GM21447 (cell line): ENCODE results near the gene NT5DC2.
A peak's percentile ranks its signal among the peaks of the same experiment; 100 is the strongest.
"Not testable (repeated sequence)": the region's sequence is repeated elsewhere in the genome, so short reads cannot be mapped to it uniquely, and the experiment has no call there.

Experiments
- ATAC-seq: cut with Tn5 transposase; IDR thresholded peaks from one replicate; pipeline ENCODE4 v1.9.1; 2021; ENCODE audit not compliant: unreplicated experiment

The NT5DC2 gene

GRCh38 chr3:52537726-52538421, 4.2 kb upstream of the NT5DC2 start:
- no peak for ATAC-seq

- no peak for ATAC-seq
Measured at GRCh38 chr3:52537165-52537620, 3.5 kb upstream of the NT5DC2 start.

GRCh38 chr3:52536369-52537164, 2.9 kb upstream of the NT5DC2 start, which contains the start of gene UQCC5:
Gene UQCC5 (plus strand): TSS chr3:52536605. CDS start chr3:52536756, 151 bp downstream.
- peak; percentile 81 for ATAC-seq

GRCh38 chr3:52536112-52536368, 2.4 kb upstream of the NT5DC2 start:
- no peak for ATAC-seq

- no peak for ATAC-seq
Measured at GRCh38 chr3:52535411-52536111, 1.9 kb upstream of the NT5DC2 start.

GRCh38 chr3:52534281-52535183, 875 bp upstream of the NT5DC2 start:
- no peak for ATAC-seq

- no peak for ATAC-seq
Measured at GRCh38 chr3:52532838-52533622, 627 bp downstream of the NT5DC2 start.

GRCh38 chr3:52532517-52532837, 1.2 kb downstream of the NT5DC2 start:
- ATAC-seq, result no peak

GRCh38 chr3:52531860-52532516, 1.7 kb downstream of the NT5DC2 start:
- ATAC-seq, result no peak

GRCh38 chr3:52530918-52531826, 2.5 kb downstream of the NT5DC2 start:
- no peak for ATAC-seq

GRCh38 chr3:52529376-52530333, 4.0 kb downstream of the NT5DC2 start:
- no peak for ATAC-seq

- no peak for ATAC-seq
Measured at GRCh38 chr3:52528586-52529375, 4.9 kb downstream of the NT5DC2 start.

GRCh38 chr3:52527732-52528585, 5.7 kb downstream of the NT5DC2 start:
- no peak for ATAC-seq

GRCh38 chr3:52527039-52527731, 6.5 kb downstream of the NT5DC2 start:
- no peak for ATAC-seq

GRCh38 chr3:52526671-52527038, 7.0 kb downstream of the NT5DC2 start:
- ATAC-seq, result not testable (repeated sequence)
